K562 (cell line): Measurements from ENCODE around the gene BDKRB2.

Source experiments
- CTCF ChIP-seq, 3 experiments: IDR thresholded peaks in 2 of 3; conservative IDR thresholded peaks in 1 of 3; 2 replicates each; pipeline ENCODE4 v1.5.1; 2011 to 2012; ENCODE audit warnings: low read length in 3 of 3, mild to moderate bottlenecking in 3 of 3, control low read depth in 2 of 3, improper control_type of control experiment in 1 of 3, inconsistent platforms in 1 of 3, low read depth in 1 of 3, mixed read lengths in 1 of 3, moderate library complexity in 1 of 3; ENCODE audit not compliant: insufficient read depth in 2 of 3
- E2F8 ChIP-seq: fragments of 450-650 bp; IDR thresholded peaks from 2 replicates; pipeline ENCODE4 v1.7.1; 2018; ENCODE audit warnings: mild to moderate bottlenecking, low read depth; ENCODE audit not compliant: partially characterized antibody
- HMGXB4 ChIP-seq: sonication (generic); formaldehyde crosslinking; IDR thresholded peaks from 2 replicates; pipeline ENCODE4 v1.8.1; 2023; ENCODE audit warnings: mild to moderate bottlenecking, missing genetic modification reagents
- HSF4 ChIP-seq: fragments of 250-450 bp; sonication (Bioruptor Pico); IDR thresholded peaks from 2 replicates; pipeline ENCODE4 v2.1.2; 2022; ENCODE audit warnings: mild to moderate bottlenecking, moderate library complexity, borderline replicate concordance
- MAX ChIP-seq: sonication (generic); formaldehyde crosslinking; IDR thresholded peaks from 2 replicates; pipeline ENCODE4 v1.9.0; 2022; ENCODE audit warnings: mild to moderate bottlenecking, missing genetic modification reagents
- NFXL1 ChIP-seq: fragments of 450-650 bp; formaldehyde crosslinking; IDR thresholded peaks from 2 replicates; pipeline ENCODE4 v1.4.0; 2021; ENCODE audit warnings: mild to moderate bottlenecking
- POLR2A ChIP-seq: fragments of 450-650 bp; conservative IDR thresholded peaks from 2 replicates; pipeline ENCODE4 v1.6.1; 2016
- RCOR1 ChIP-seq, 2 experiments: IDR thresholded peaks; 2 replicates each; pipeline ENCODE4 v1.6.1; 2012; ENCODE audit warnings: low read depth in 2 of 2, low read length in 2 of 2, borderline replicate concordance in 1 of 2, improper control_type of control experiment in 1 of 2
- SP1 ChIP-seq: sonication (generic); formaldehyde crosslinking; IDR thresholded peaks from 2 replicates; pipeline ENCODE4 v1.8.1; 2022; ENCODE audit warnings: mild to moderate bottlenecking, missing genetic modification reagents
- TEAD4 ChIP-seq, 2 experiments: sonication (generic) in 1 of 2; formaldehyde crosslinking in 1 of 2; IDR thresholded peaks; 2 replicates each; pipeline versions ENCODE4 v1.6.1 to v1.8.0; 2012 to 2022; ENCODE audit warnings: borderline replicate concordance in 1 of 2, inconsistent platforms in 1 of 2, low read length in 1 of 2, mild to moderate bottlenecking in 1 of 2, missing genetic modification reagents in 1 of 2
- ZBTB33 ChIP-seq: sonication (generic); formaldehyde crosslinking; IDR thresholded peaks from 2 replicates; pipeline ENCODE4 v1.8.1; 2023; ENCODE audit warnings: mild to moderate bottlenecking, missing genetic modification reagents
- ZNF445 ChIP-seq: fragments of 250-450 bp; sonication (Bioruptor Pico); IDR thresholded peaks from 2 replicates; pipeline ENCODE4 v1.4.0; 2020; ENCODE audit warnings: low read depth, mild to moderate bottlenecking, moderate library complexity
- ZNF609 ChIP-seq: sonication (generic); formaldehyde crosslinking; IDR thresholded peaks from 2 replicates; pipeline ENCODE4 v1.8.1; 2023; ENCODE audit warnings: missing genetic modification reagents, mild to moderate bottlenecking, borderline replicate concordance

GRCh38 chr14:96168581-96168980 lies 36.1 kb upstream of the BDKRB2 start:
- TF ChIP-seq E2F8 (no peak), HMGXB4 (CRISPR knock-in tag) (no peak), ZNF609 (CRISPR knock-in tag) (no peak), RCOR1 (IDR thresholded peaks at IDR 0.05; ENCODE audit: borderline replicate concordance in 1 of 2, low read depth in 2 of 2, low read length in 2 of 2) (no peak), NFXL1 (CRISPR knock-in tag) (no peak), ZNF445 (CRISPR knock-in tag) (no peak), CTCF (IDR thresholded peaks at IDR 0.05 in 2 of 3, conservative IDR thresholded peaks at IDR 0.05 in 1 of 3; ENCODE audit: insufficient read depth in 2 of 3, low read depth in 1 of 3, low read length in 3 of 3) (no peak), HSF4 (CRISPR knock-in tag) (no peak), SP1 (CRISPR knock-in tag) (no peak), ZBTB33 (no peak), POLR2A (no peak), MAX (CRISPR knock-in tag) (no peak), TEAD4 (IDR thresholded peaks at IDR 0.05; ENCODE audit: low read length) (no peak), TEAD4 (CRISPR knock-in tag; IDR thresholded peaks at IDR 0.05; ENCODE audit: borderline replicate concordance) (no peak)
